ENCODE data around the gene RC3H2. TPM values are rescaled to one million over a fixed set of nuclear protein-coding genes. Genes with fewer than 3 reads are reported as not detected.

The RC3H2 gene
- total and polyA plus RNA-seq, 10 of the 15 experiments (the other 5 are each of a cell fraction or from before 2014, with no cell fraction given), result 7.2 to 25.5 (median 16.1) TPM

DNA sequence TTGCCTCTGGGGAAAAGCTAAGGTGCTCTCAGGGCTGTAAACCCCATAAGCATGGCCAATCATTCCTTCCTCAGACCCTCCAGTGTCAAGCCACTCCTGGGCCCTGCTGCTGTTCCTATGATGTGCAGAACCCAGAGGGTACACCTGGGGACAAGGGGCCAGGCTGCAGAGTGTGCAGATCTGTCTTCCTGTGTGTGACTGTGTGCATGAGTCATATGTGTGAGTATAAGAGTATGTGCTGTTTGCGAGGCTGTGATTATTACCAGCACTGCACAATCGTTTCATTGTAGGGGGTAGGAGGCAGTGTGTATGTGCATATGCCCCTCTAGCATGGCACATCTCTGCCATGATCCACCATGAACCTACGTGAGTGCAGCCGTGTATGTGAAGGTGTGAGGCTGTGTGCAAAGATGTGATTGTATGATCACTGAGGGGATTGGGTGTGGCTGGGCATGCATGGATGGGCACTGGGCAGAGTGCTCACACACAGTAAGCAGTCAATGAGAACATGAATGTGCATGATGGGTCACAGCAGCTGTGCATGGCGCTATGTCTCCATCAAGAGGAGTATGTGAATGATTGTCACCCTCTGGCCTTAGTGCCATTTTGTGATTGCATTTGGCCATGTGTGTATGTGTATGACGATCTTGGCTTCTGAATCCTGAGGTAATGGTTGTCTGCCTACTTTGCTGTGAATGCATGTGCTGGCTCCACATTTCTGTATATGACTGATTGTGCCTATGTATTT, 107.7 kb downstream of the RC3H2 start (continued):
- TF ChIP-seq TCF3 (IDR thresholded peaks at IDR 0.05; ENCODE audit: borderline replicate concordance, insufficient read depth, low read depth, low read length) (no peak), CBX5 (IDR thresholded peaks at IDR 0.05; ENCODE audit: low read depth) (no peak), ZSCAN29 (IDR thresholded peaks at IDR 0.05) (no peak), POLR2AphosphoS5 (IDR thresholded peaks at IDR 0.05; ENCODE audit: low read length) (no peak), MEF2B (IDR thresholded peaks at IDR 0.05; ENCODE audit: partially characterized antibody, poor library complexity, severe bottlenecking) (no peak), ESRRA (IDR thresholded peaks at IDR 0.05; ENCODE audit: low read length) (no peak), ZNF384 (IDR thresholded peaks at IDR 0.05; ENCODE audit: borderline replicate concordance, low read depth, low read length) (no peak)
- TF ChIP-seq, protein P1, sequence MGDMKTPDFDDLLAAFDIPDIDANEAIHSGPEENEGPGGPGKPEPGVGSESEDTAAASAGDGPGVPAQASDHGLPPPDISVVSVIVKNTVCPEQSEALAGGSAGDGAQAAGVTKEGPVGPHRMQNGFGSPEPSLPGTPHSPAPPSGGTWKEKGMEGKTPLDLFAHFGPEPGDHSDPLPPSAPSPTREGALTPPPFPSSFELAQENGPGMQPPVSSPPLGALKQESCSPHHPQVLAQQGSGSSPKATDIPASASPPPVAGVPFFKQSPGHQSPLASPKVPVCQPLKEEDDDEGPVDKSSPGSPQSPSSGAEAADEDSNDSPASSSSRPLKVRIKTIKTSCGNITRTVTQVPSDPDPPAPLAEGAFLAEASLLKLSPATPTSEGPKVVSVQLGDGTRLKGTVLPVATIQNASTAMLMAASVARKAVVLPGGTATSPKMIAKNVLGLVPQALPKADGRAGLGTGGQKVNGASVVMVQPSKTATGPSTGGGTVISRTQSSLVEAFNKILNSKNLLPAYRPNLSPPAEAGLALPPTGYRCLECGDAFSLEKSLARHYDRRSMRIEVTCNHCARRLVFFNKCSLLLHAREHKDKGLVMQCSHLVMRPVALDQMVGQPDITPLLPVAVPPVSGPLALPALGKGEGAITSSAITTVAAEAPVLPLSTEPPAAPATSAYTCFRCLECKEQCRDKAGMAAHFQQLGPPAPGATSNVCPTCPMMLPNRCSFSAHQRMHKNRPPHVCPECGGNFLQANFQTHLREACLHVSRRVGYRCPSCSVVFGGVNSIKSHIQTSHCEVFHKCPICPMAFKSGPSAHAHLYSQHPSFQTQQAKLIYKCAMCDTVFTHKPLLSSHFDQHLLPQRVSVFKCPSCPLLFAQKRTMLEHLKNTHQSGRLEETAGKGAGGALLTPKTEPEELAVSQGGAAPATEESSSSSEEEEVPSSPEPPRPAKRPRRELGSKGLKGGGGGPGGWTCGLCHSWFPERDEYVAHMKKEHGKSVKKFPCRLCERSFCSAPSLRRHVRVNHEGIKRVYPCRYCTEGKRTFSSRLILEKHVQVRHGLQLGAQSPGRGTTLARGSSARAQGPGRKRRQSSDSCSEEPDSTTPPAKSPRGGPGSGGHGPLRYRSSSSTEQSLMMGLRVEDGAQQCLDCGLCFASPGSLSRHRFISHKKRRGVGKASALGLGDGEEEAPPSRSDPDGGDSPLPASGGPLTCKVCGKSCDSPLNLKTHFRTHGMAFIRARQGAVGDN (IDR thresholded peaks at IDR 0.05), result no peak
- TF ChIP-seq, protein P2, sequence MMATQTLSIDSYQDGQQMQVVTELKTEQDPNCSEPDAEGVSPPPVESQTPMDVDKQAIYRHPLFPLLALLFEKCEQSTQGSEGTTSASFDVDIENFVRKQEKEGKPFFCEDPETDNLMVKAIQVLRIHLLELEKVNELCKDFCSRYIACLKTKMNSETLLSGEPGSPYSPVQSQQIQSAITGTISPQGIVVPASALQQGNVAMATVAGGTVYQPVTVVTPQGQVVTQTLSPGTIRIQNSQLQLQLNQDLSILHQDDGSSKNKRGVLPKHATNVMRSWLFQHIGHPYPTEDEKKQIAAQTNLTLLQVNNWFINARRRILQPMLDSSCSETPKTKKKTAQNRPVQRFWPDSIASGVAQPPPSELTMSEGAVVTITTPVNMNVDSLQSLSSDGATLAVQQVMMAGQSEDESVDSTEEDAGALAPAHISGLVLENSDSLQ (IDR thresholded peaks at IDR 0.05), result no peak
- TF ChIP-seq, protein P3, sequence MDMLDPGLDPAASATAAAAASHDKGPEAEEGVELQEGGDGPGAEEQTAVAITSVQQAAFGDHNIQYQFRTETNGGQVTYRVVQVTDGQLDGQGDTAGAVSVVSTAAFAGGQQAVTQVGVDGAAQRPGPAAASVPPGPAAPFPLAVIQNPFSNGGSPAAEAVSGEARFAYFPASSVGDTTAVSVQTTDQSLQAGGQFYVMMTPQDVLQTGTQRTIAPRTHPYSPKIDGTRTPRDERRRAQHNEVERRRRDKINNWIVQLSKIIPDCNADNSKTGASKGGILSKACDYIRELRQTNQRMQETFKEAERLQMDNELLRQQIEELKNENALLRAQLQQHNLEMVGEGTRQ (IDR thresholded peaks at IDR 0.05; ENCODE audit: borderline replicate concordance, low read depth, low read length), result no peak
- TF ChIP-seq, protein P4, sequence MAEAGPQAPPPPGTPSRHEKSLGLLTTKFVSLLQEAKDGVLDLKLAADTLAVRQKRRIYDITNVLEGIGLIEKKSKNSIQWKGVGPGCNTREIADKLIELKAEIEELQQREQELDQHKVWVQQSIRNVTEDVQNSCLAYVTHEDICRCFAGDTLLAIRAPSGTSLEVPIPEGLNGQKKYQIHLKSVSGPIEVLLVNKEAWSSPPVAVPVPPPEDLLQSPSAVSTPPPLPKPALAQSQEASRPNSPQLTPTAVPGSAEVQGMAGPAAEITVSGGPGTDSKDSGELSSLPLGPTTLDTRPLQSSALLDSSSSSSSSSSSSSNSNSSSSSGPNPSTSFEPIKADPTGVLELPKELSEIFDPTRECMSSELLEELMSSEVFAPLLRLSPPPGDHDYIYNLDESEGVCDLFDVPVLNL (IDR thresholded peaks at IDR 0.05; ENCODE audit: low read depth, low read length), result no peak

Small RNAs within 50 kb of the gene (small RNA-seq; reads per million reads assigned to genes)
- gene RNY1P15, result not detected
- gene SNORD90, result 459 reads per million, percentile 99 among the genes with 10 or more reads in this experiment

Other genes starting within 250 kb of the RC3H2 start
Only the 7 nearest of the 12 such genes appear.
- not detected in 2 replicates for gene OR5C1, start 116.4 kb downstream of the RC3H2 start, total RNA-seq (2014; rRNA removed)
- gene OR5C1, start 116.4 kb downstream of the RC3H2 start, total RNA-seq (2014; rRNA removed; fragmentation: Illumina TruSeq; extraction: Trizol), result not detected in 2 replicates
- not detected in 2 replicates for gene OR5C1, start 116.4 kb downstream of the RC3H2 start, total RNA-seq (2021)
- gene OR5C1, start 116.4 kb downstream of the RC3H2 start, polyA plus RNA-seq (2011; rRNA removed), result not detected in 2 replicates
- gene OR5C1, start 116.4 kb downstream of the RC3H2 start, polyA plus RNA-seq (2014; fragmentation: Illumina TruSeq; extraction: Trizol), result not detected in 2 replicates
- gene OR5C1, start 116.4 kb downstream of the RC3H2 start, polyA plus RNA-seq (2014; fragmentation: Nextera tagmentation; extraction: Ambion mirVana), result not detected
- gene OR5C1, start 116.4 kb downstream of the RC3H2 start, polyA plus RNA-seq (2014; rRNA removed), result not detected in 2 replicates
- not detected for gene OR5C1, start 116.4 kb downstream of the RC3H2 start, polyA plus RNA-seq (2016; fragmentation: Nextera tagmentation; extraction: Ambion mirVana)
- gene OR1K1, start 105.2 kb downstream of the RC3H2 start, total RNA-seq (2014; rRNA removed), result not detected in 2 replicates
- gene OR1K1, start 105.2 kb downstream of the RC3H2 start, total RNA-seq (2014; rRNA removed; fragmentation: Illumina TruSeq; extraction: Trizol), result not detected in 2 replicates
- not detected in 2 replicates for gene OR1K1, start 105.2 kb downstream of the RC3H2 start, total RNA-seq (2021)
- not detected in 2 replicates for gene OR1K1, start 105.2 kb downstream of the RC3H2 start, polyA plus RNA-seq (2011; rRNA removed)
- not detected in 2 replicates for gene OR1K1, start 105.2 kb downstream of the RC3H2 start, polyA plus RNA-seq (2014; fragmentation: Illumina TruSeq; extraction: Trizol)
- not detected for gene OR1K1, start 105.2 kb downstream of the RC3H2 start, polyA plus RNA-seq (2014; fragmentation: Nextera tagmentation; extraction: Ambion mirVana)
- gene OR1K1, start 105.2 kb downstream of the RC3H2 start, polyA plus RNA-seq (2014; rRNA removed), result not detected in 2 replicates
- not detected for gene OR1K1, start 105.2 kb downstream of the RC3H2 start, polyA plus RNA-seq (2016; fragmentation: Nextera tagmentation; extraction: Ambion mirVana)
- gene PDCL, start 76.8 kb downstream of the RC3H2 start, total RNA-seq (2014; rRNA removed), result 13.4 and 18.0 TPM in 2 replicates
- 18.4 and 19.8 TPM in 2 replicates for gene PDCL, start 76.8 kb downstream of the RC3H2 start, total RNA-seq (2014; rRNA removed; fragmentation: Illumina TruSeq; extraction: Trizol)
- gene PDCL, start 76.8 kb downstream of the RC3H2 start, total RNA-seq (2021), result 15.5 and 16.5 TPM in 2 replicates
- 13.1 and 17.1 TPM in 2 replicates for gene PDCL, start 76.8 kb downstream of the RC3H2 start, polyA plus RNA-seq (2011; rRNA removed)
- 12.3 and 13.0 TPM in 2 replicates for gene PDCL, start 76.8 kb downstream of the RC3H2 start, polyA plus RNA-seq (2014; fragmentation: Illumina TruSeq; extraction: Trizol)
- 10 to 100 TPM; 15.9 to 20.9 TPM for gene PDCL, start 76.8 kb downstream of the RC3H2 start, polyA plus RNA-seq (2014; fragmentation: Nextera tagmentation; extraction: Ambion mirVana)
- gene PDCL, start 76.8 kb downstream of the RC3H2 start, polyA plus RNA-seq (2014; rRNA removed), result 11.2 and 11.5 TPM in 2 replicates
- 10 to 100 TPM; 17.1 to 18.0 TPM for gene PDCL, start 76.8 kb downstream of the RC3H2 start, polyA plus RNA-seq (2016; fragmentation: Nextera tagmentation; extraction: Ambion mirVana)
- gene ZBTB6, start 8.0 kb upstream of the RC3H2 start, total RNA-seq (2014; rRNA removed), result 9.5 and 11.2 TPM in 2 replicates
- gene ZBTB6, start 8.0 kb upstream of the RC3H2 start, total RNA-seq (2014; rRNA removed; fragmentation: Illumina TruSeq; extraction: Trizol), result 9.9 and 10.4 TPM in 2 replicates
- gene ZBTB6, start 8.0 kb upstream of the RC3H2 start, total RNA-seq (2021), result 7.3 and 7.9 TPM in 2 replicates
- 11.5 and 16.8 TPM in 2 replicates for gene ZBTB6, start 8.0 kb upstream of the RC3H2 start, polyA plus RNA-seq (2011; rRNA removed)
- gene ZBTB6, start 8.0 kb upstream of the RC3H2 start, polyA plus RNA-seq (2014; fragmentation: Illumina TruSeq; extraction: Trizol), result 9.5 and 13.3 TPM in 2 replicates
- 1 to 10 TPM; 1.7 to 3.0 TPM for gene ZBTB6, start 8.0 kb upstream of the RC3H2 start, polyA plus RNA-seq (2014; fragmentation: Nextera tagmentation; extraction: Ambion mirVana)
- gene ZBTB6, start 8.0 kb upstream of the RC3H2 start, polyA plus RNA-seq (2014; rRNA removed), result 4.0 and 5.1 TPM in 2 replicates
- 1 to 10 TPM; 6.4 to 6.8 TPM for gene ZBTB6, start 8.0 kb upstream of the RC3H2 start, polyA plus RNA-seq (2016; fragmentation: Nextera tagmentation; extraction: Ambion mirVana)
- 5.3 and 6.9 TPM in 2 replicates for gene ZBTB26, start 26.2 kb upstream of the RC3H2 start, total RNA-seq (2014; rRNA removed)
- gene ZBTB26, start 26.2 kb upstream of the RC3H2 start, total RNA-seq (2014; rRNA removed; fragmentation: Illumina TruSeq; extraction: Trizol), result 3.5 and 4.1 TPM in 2 replicates
- 6.9 and 8.1 TPM in 2 replicates for gene ZBTB26, start 26.2 kb upstream of the RC3H2 start, total RNA-seq (2021)
- gene ZBTB26, start 26.2 kb upstream of the RC3H2 start, polyA plus RNA-seq (2011; rRNA removed), result 19.5 and 26.3 TPM in 2 replicates
- gene ZBTB26, start 26.2 kb upstream of the RC3H2 start, polyA plus RNA-seq (2014; fragmentation: Illumina TruSeq; extraction: Trizol), result 10.0 and 10.9 TPM in 2 replicates
- gene ZBTB26, start 26.2 kb upstream of the RC3H2 start, polyA plus RNA-seq (2014; fragmentation: Nextera tagmentation; extraction: Ambion mirVana), result 1 to 10 TPM; 1.8 to 2.4 TPM
- 4.9 and 7.0 TPM in 2 replicates for gene ZBTB26, start 26.2 kb upstream of the RC3H2 start, polyA plus RNA-seq (2014; rRNA removed)
- gene ZBTB26, start 26.2 kb upstream of the RC3H2 start, polyA plus RNA-seq (2016; fragmentation: Nextera tagmentation; extraction: Ambion mirVana), result 1 to 10 TPM; 2.8 to 3.6 TPM
- 10.1 and 12.5 TPM in 2 replicates for gene RABGAP1, start 35.7 kb upstream of the RC3H2 start, total RNA-seq (2014; rRNA removed)
- 23.2 and 23.7 TPM in 2 replicates for gene RABGAP1, start 35.7 kb upstream of the RC3H2 start, total RNA-seq (2014; rRNA removed; fragmentation: Illumina TruSeq; extraction: Trizol)
- gene RABGAP1, start 35.7 kb upstream of the RC3H2 start, total RNA-seq (2021), result 24.5 and 26.6 TPM in 2 replicates
- gene RABGAP1, start 35.7 kb upstream of the RC3H2 start, polyA plus RNA-seq (2011; rRNA removed), result 31.6 and 39.6 TPM in 2 replicates
- gene RABGAP1, start 35.7 kb upstream of the RC3H2 start, polyA plus RNA-seq (2014; fragmentation: Illumina TruSeq; extraction: Trizol), result 18.6 and 22.9 TPM in 2 replicates
- 1 to 10 TPM; 2.6 to 2.9 TPM for gene RABGAP1, start 35.7 kb upstream of the RC3H2 start, polyA plus RNA-seq (2014; fragmentation: Nextera tagmentation; extraction: Ambion mirVana)
- 11.7 and 15.0 TPM in 2 replicates for gene RABGAP1, start 35.7 kb upstream of the RC3H2 start, polyA plus RNA-seq (2014; rRNA removed)
- 1 to 10 TPM; 9.4 to 9.5 TPM for gene RABGAP1, start 35.7 kb upstream of the RC3H2 start, polyA plus RNA-seq (2016; fragmentation: Nextera tagmentation; extraction: Ambion mirVana)
- gene GPR21, start 128.3 kb upstream of the RC3H2 start, total RNA-seq (2014; rRNA removed), result 0.73 and 0.76 TPM in 2 replicates
- 1.2 and 1.9 TPM in 2 replicates for gene GPR21, start 128.3 kb upstream of the RC3H2 start, total RNA-seq (2014; rRNA removed; fragmentation: Illumina TruSeq; extraction: Trizol)
- gene GPR21, start 128.3 kb upstream of the RC3H2 start, total RNA-seq (2021), result 0.45 and 0.87 TPM in 2 replicates
- 0.19 and 0.38 TPM in 2 replicates for gene GPR21, start 128.3 kb upstream of the RC3H2 start, polyA plus RNA-seq (2011; rRNA removed)
- gene GPR21, start 128.3 kb upstream of the RC3H2 start, polyA plus RNA-seq (2014; fragmentation: Illumina TruSeq; extraction: Trizol), result 0.09 TPM in 1 of 2 replicates, not detected in the other
- not detected for gene GPR21, start 128.3 kb upstream of the RC3H2 start, polyA plus RNA-seq (2014; fragmentation: Nextera tagmentation; extraction: Ambion mirVana)
- 0.06 and 0.40 TPM in 2 replicates for gene GPR21, start 128.3 kb upstream of the RC3H2 start, polyA plus RNA-seq (2014; rRNA removed)
- not detected for gene GPR21, start 128.3 kb upstream of the RC3H2 start, polyA plus RNA-seq (2016; fragmentation: Nextera tagmentation; extraction: Ambion mirVana)